Neutrophil (primary cell): ENCODE measurements around the gene KRTAP19-8.

Experiments used
- H3K27ac ChIP-seq: fragments of 200-600 bp; sonication (generic); 2 replicates; pipeline ENCODE4 v1.5.1; 2016; ENCODE audit warnings: mild to moderate bottlenecking, moderate library complexity
- H3K27me3 ChIP-seq: fragments of 200-600 bp; sonication (generic); 2 replicates; pipeline ENCODE4 v1.6.0; 2016; ENCODE audit warnings: mild to moderate bottlenecking
- H3K36me3 ChIP-seq: fragments of 200-600 bp; sonication (generic); 2 replicates; pipeline ENCODE4 v1.5.1; 2017
- H3K4me1 ChIP-seq, 2 experiments: fragments of 200-600 bp in 1 of 2; sonication (generic) in 1 of 2; 1 replicate in 1 of 2; 2 replicates in 1 of 2; pipeline versions ENCODE4 v1.5.1 to v1.6.1; 2013 to 2016; ENCODE audit warnings: low read depth in 1 of 2, low read length in 1 of 2, mild to moderate bottlenecking in 1 of 2, moderate library complexity in 1 of 2; ENCODE audit not compliant: control insufficient read depth in 1 of 2, insufficient read depth in 1 of 2
- H3K4me3 ChIP-seq, 2 experiments: fragments of 200-600 bp in 1 of 2; sonication (generic) in 1 of 2; 1 replicate in 1 of 2; 2 replicates in 1 of 2; pipeline ENCODE4 v1.5.1; 2013 to 2016; ENCODE audit warnings: low read depth in 1 of 2, low read length in 1 of 2, mild to moderate bottlenecking in 1 of 2, moderate library complexity in 1 of 2
- H3K9me3 ChIP-seq: fragments of 200-600 bp; sonication (generic); 2 replicates; pipeline ENCODE4 v1.5.1; 2016
- CTCF ChIP-seq: fragments of 200-600 bp; sonication (generic); IDR thresholded peaks from 2 replicates; pipeline ENCODE4 v1.5.1; 2016; ENCODE audit warnings: antibody characterized with exemption

The KRTAP19-8 gene

GRCh38 chr21:31075848-31076247, 37.6 kb upstream of the KRTAP19-8 start:
- no peaks in the 10 kb centered on the region for H3K4me1 ChIP-seq
- no peak overlapping the region for H3K4me3 ChIP-seq
- H3K9me3 ChIP-seq, result no peaks in the 10 kb centered on the region
- H3K36me3 ChIP-seq, result no peaks in the 10 kb centered on the region
- H3K27me3 ChIP-seq, result no peaks in the 10 kb centered on the region
- no peak overlapping the region for H3K27ac ChIP-seq
- TF ChIP-seq CTCF, result no peak

GRCh38 chr21:31072533-31072932, 34.3 kb upstream of the KRTAP19-8 start:
- Histone ChIP-seq H3K9me3 (no peaks in the 10 kb centered on the region), H3K27ac (no peak overlapping the region), H3K36me3 (no peaks in the 10 kb centered on the region), H3K4me3 (no peak overlapping the region), H3K27me3 (no peaks in the 10 kb centered on the region), H3K4me1 (no peaks in the 10 kb centered on the region)
- no peak for TF ChIP-seq CTCF

- no peaks in the 10 kb centered on the region for H3K27me3 ChIP-seq
- TF ChIP-seq CTCF, result no peak
- no peaks in the 10 kb centered on the region for H3K36me3 ChIP-seq
- no peak overlapping the region for H3K27ac ChIP-seq
- no peak overlapping the region for H3K4me3 ChIP-seq
- H3K4me1 ChIP-seq, result no peaks in the 10 kb centered on the region
- H3K9me3 ChIP-seq, result no peaks in the 10 kb centered on the region
Measured at GRCh38 chr21:31064803-31065202, 26.5 kb upstream of the KRTAP19-8 start.

GRCh38 chr21:31052489-31053142, 14.3 kb upstream of the KRTAP19-8 start:
- no peak for TF ChIP-seq CTCF
- H3K9me3 ChIP-seq, result no peaks in the 10 kb centered on the region

GRCh38 chr21:31050577-31051157, 12.4 kb upstream of the KRTAP19-8 start:
- Histone ChIP-seq H3K27me3 (no peaks in the 10 kb centered on the region), H3K4me3 (no peak overlapping the region), H3K27ac (no peak overlapping the region), H3K4me1 (no peaks in the 10 kb centered on the region), H3K36me3 (no peaks in the 10 kb centered on the region), H3K9me3 (no peaks in the 10 kb centered on the region)
- no peak for TF ChIP-seq CTCF

More at GRCh38 chr21:31052489-31053142, 14.3 kb upstream of the KRTAP19-8 start:
- H3K4me1 ChIP-seq, result no peaks in the 10 kb centered on the region
- H3K27ac ChIP-seq, result no peak overlapping the region
- H3K27me3 ChIP-seq, result no peaks in the 10 kb centered on the region
- H3K4me3 ChIP-seq, result no peak overlapping the region
- no peaks in the 10 kb centered on the region for H3K36me3 ChIP-seq
